HL-60/S4 (cell line): ENCODE results near the gene FAHD1.

ENCODE experiments used
- in situ Hi-C: fragments of 300-500 bp; cut with MboI; formaldehyde crosslinking; loops from 2 replicates; pipeline ENCODE4 v1.14.3; 2022; ENCODE audit warnings: low sequenced_read_pairs

The FAHD1 gene

DNA sequence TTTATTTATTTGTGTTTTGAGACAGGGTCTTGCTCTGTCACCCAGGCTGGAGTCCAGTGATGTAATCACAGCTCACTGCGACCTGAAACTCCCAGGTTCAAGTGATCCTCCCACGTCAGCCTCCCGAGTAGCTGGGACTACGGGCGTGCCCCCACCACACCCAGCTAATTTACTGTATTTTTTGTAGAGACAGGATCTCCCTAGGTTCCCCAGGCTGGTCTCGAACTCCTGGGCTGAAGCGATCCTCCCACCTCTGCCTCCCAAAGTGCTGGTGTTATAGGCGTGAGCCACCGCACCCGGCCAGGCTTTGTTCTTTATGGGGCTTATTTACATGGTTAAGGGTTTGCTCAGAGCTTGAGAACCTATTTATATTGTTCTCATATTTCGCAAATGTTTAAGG, 50.8 kb downstream of the FAHD1 start:
- in situ Hi-C loops: no loop called here

DNA sequence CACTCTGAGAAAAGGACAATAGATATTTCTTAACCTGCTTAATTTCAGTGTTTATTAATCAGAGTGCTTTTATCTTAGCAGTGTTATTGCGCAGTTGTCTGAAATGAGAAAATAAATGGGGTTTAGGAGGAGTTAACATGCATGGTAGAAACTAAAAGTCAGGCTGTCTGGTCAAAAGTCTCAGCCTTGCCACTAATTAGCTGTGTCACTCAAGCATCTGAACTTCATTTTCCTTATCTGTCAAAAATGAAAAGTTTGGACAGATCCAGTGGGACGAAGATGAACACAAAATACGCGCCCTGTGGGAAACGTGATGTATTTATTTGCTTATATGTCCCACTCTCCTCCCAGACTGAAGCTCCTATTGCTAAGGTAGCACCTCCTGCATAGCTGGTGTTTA, 51.2 kb downstream of the FAHD1 start:
- in situ Hi-C loops: no loop called here
